Neural cell (in vitro differentiated cells): ENCODE measurements around the gene KRT76. TPM values are rescaled to one million over a fixed set of nuclear protein-coding genes. Genes with fewer than 3 reads are reported as not detected.
"Not testable (repeated sequence)": the region's sequence is repeated elsewhere in the genome, so short reads cannot be mapped to it uniquely, and the experiment has no call there.

Experiments
- H2AFZ ChIP-seq: fragments of 200-600, 300-800 bp; sonication (generic), shearing (Covaris generic); 2 replicates; pipeline ENCODE4 v1.6.0; 2014; ENCODE audit warnings: low read depth, mild to moderate bottlenecking, antibody characterized with exemption, low read length, moderate library complexity
- H3F3A ChIP-seq: fragments of 200-600 bp; shearing (Covaris generic); 2 replicates; pipeline ENCODE4 v1.6.1; 2016; ENCODE audit warnings: mild to moderate bottlenecking, moderate library complexity, mixed read lengths, antibody characterized with exemption, low read length; ENCODE audit not compliant: insufficient read depth, poor library complexity, severe bottlenecking
- H3K27ac ChIP-seq: fragments of 200-600, 300-800 bp; sonication (generic), shearing (Covaris generic); 2 replicates; pipeline ENCODE4 v1.5.1; 2014; ENCODE audit warnings: mild to moderate bottlenecking, low read length, moderate library complexity
- H3K27me3 ChIP-seq: fragments of 300-800, 200-600 bp; sonication (generic), shearing (Covaris generic); 2 replicates; pipeline ENCODE4 v1.6.0; 2014; ENCODE audit warnings: mild to moderate bottlenecking, low read depth, low read length, moderate library complexity; ENCODE audit not compliant: insufficient read depth
- H3K36me3 ChIP-seq: fragments of 300-800, 200-600 bp; sonication (generic), shearing (Covaris generic); 2 replicates; pipeline ENCODE4 v1.5.1; 2014; ENCODE audit warnings: mild to moderate bottlenecking, antibody characterized with exemption, low read length, moderate library complexity; ENCODE audit not compliant: insufficient read depth
- H3K4me2 ChIP-seq: fragments of 300-800, 200-600 bp; sonication (generic), shearing (Covaris generic); 2 replicates; pipeline ENCODE4 v1.6.0; 2014; ENCODE audit warnings: mild to moderate bottlenecking, low read length
- H3K4me3 ChIP-seq: fragments of 300-800, 200-600 bp; sonication (generic), shearing (Covaris generic); 2 replicates; pipeline ENCODE4 v1.5.1; 2014; ENCODE audit warnings: mild to moderate bottlenecking, low read length, moderate library complexity
- H3K79me2 ChIP-seq: fragments of 200-600 bp; shearing (Covaris generic); replicated peaks from 2 replicates; pipeline ENCODE4 v1.6.0; 2014; ENCODE audit warnings: mild to moderate bottlenecking, low read length, moderate library complexity; ENCODE audit not compliant: insufficient read depth
- H3K9ac ChIP-seq: fragments of 300-800, 200-600 bp; sonication (generic), shearing (Covaris generic); 2 replicates; pipeline ENCODE4 v1.6.1; 2016; ENCODE audit warnings: mild to moderate bottlenecking, low read length, mixed read lengths
- H3K9me2 ChIP-seq: fragments of 200-600 bp; shearing (Covaris generic); 2 replicates; pipeline ENCODE4 v1.6.1; 2016; ENCODE audit warnings: mild to moderate bottlenecking, low read length, mixed read lengths; ENCODE audit not compliant: insufficient read depth
- H3K9me3 ChIP-seq: fragments of 200-600, 300-800 bp; sonication (generic), shearing (Covaris generic); 2 replicates; pipeline ENCODE4 v1.6.1; 2016; ENCODE audit warnings: mild to moderate bottlenecking, mixed run types, low read length, moderate library complexity, mixed read lengths
- H4K20me1 ChIP-seq: fragments of 200-600 bp; shearing (Covaris generic); 2 replicates; pipeline ENCODE4 v1.6.1; 2016; ENCODE audit warnings: mild to moderate bottlenecking, mixed run types; ENCODE audit not compliant: insufficient read depth
- EP300 ChIP-seq: fragments of 450-650 bp; conservative IDR thresholded peaks from 2 replicates; pipeline ENCODE4 v1.6.1; 2014; ENCODE audit warnings: antibody characterized with exemption, mild to moderate bottlenecking, moderate library complexity; ENCODE audit not compliant: poor library complexity, severe bottlenecking
- EZH2 ChIP-seq: fragments of 200-600, 300-800 bp; shearing (Covaris generic), sonication (generic); IDR thresholded peaks from 2 replicates; pipeline ENCODE4 v1.6.1; 2014; ENCODE audit warnings: antibody characterized with exemption, low read length, borderline replicate concordance, mild to moderate bottlenecking; ENCODE audit not compliant: insufficient read depth, poor library complexity, severe bottlenecking
- MXI1 ChIP-seq: fragments of 450-650 bp; conservative IDR thresholded peaks from 2 replicates; pipeline ENCODE4 v1.6.1; 2014; ENCODE audit warnings: antibody characterized with exemption, mild to moderate bottlenecking; ENCODE audit not compliant: poor library complexity, severe bottlenecking
- POLR2AphosphoS5 ChIP-seq: IDR thresholded peaks from 2 replicates; pipeline ENCODE4 v1.6.1; 2012
- RAD21 ChIP-seq: fragments of 450-650 bp; conservative IDR thresholded peaks from 2 replicates; pipeline ENCODE4 v1.6.1; 2014; ENCODE audit warnings: antibody characterized with exemption, mild to moderate bottlenecking, moderate library complexity
- SMC3 ChIP-seq: fragments of 450-650 bp; conservative IDR thresholded peaks from 2 replicates; pipeline ENCODE4 v1.6.1; 2014; ENCODE audit warnings: antibody characterized with exemption, mild to moderate bottlenecking, moderate library complexity; ENCODE audit not compliant: poor library complexity
- TAF1 ChIP-seq: IDR thresholded peaks from 2 replicates; pipeline ENCODE4 v1.6.1; 2012; ENCODE audit warnings: low read depth
- polyA plus RNA-seq: library from polyadenylated mRNA; depleted of rRNA; stranded (reverse); fragments of >200 nt; gene quantifications from 2 replicates; pipeline ENCODE4 v1.2.3, GENCODE V29; 2014
- TF ChIP-seq, protein P1 (sequence below): IDR thresholded peaks from 2 replicates; pipeline ENCODE4 v1.6.1; 2012; ENCODE audit warnings: borderline replicate concordance
- TF ChIP-seq, protein P2 (sequence below): fragments of 450-650 bp; IDR thresholded peaks from 2 replicates; pipeline ENCODE4 v1.5.1; 2014; ENCODE audit warnings: antibody characterized with exemption, mild to moderate bottlenecking, moderate library complexity; ENCODE audit not compliant: poor library complexity, severe bottlenecking

The KRT76 gene
- polyA plus RNA-seq, 1 donor from 2014 or later = not detected

DNA sequence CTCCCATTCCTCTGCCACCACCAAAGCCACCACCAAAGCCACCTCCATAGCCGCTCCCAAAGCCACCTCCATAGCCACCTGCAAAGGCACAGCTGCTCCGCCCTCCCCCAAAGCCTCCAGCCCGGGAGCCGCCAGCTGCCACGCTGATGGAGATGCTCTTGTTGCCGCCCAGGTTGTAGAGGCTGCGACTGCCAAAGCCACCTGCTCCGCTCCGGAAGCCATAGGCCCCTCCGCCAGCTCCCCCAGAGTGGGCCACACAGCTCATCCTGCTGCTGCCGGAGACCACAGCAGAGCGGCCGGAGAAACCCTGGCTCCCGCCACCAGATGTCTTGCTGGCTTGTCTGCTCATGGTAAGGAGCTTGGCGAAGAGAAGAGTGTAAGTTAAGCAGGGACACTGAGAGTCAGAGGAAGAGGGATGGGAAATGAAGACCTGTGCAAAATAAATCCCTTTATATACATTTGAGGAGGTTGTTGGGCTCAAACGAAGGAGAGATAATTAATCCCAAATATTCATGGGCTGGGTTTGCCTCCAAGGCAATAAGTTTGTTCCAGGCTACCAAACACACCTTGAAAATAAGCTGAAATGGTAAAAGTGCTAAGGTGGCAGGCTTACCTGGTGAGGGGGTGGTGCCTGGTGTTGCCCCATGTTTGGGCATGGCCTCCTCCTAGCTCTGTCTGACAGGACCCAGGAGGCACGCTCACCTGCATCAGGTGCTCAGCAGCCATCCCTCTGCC, 18.7 kb upstream of the KRT76 start, which contains the start of gene KRT3:
KRT3 (minus strand) TSS at position 424 of the 735 bp plus-strand sequence; CDS start at position 349, 75 bp downstream.
- H3K27ac ChIP-seq = no peak within 1 kb of the TSS
- no peaks in the 10 kb centered on the region for H3K9me3 ChIP-seq
- no peak within 1 kb of the TSS for H3K4me2 ChIP-seq
- H2AFZ ChIP-seq = no peak within 1 kb of the TSS
- no peaks in the 10 kb centered on the region for H3K9me2 ChIP-seq
- H3K79me2 ChIP-seq = no peaks in the 10 kb centered on the region
- H3K27me3 ChIP-seq = no peaks in the 10 kb centered on the region
- no peaks in the 10 kb centered on the region for H4K20me1 ChIP-seq
- H3K4me3 ChIP-seq = no peak within 1 kb of the TSS
- H3K9ac ChIP-seq = no peak within 1 kb of the TSS
- no peaks in the 10 kb centered on the region for H3K36me3 ChIP-seq
- H3F3A ChIP-seq = no peaks in the 10 kb centered on the region
- TF ChIP-seq SMC3 (no peak), POLR2AphosphoS5 (no peak), EZH2 (no peak), RAD21 (no peak), TAF1 (no peak), EP300 (no peak), MXI1 (no peak)
- TF ChIP-seq, protein P1, sequence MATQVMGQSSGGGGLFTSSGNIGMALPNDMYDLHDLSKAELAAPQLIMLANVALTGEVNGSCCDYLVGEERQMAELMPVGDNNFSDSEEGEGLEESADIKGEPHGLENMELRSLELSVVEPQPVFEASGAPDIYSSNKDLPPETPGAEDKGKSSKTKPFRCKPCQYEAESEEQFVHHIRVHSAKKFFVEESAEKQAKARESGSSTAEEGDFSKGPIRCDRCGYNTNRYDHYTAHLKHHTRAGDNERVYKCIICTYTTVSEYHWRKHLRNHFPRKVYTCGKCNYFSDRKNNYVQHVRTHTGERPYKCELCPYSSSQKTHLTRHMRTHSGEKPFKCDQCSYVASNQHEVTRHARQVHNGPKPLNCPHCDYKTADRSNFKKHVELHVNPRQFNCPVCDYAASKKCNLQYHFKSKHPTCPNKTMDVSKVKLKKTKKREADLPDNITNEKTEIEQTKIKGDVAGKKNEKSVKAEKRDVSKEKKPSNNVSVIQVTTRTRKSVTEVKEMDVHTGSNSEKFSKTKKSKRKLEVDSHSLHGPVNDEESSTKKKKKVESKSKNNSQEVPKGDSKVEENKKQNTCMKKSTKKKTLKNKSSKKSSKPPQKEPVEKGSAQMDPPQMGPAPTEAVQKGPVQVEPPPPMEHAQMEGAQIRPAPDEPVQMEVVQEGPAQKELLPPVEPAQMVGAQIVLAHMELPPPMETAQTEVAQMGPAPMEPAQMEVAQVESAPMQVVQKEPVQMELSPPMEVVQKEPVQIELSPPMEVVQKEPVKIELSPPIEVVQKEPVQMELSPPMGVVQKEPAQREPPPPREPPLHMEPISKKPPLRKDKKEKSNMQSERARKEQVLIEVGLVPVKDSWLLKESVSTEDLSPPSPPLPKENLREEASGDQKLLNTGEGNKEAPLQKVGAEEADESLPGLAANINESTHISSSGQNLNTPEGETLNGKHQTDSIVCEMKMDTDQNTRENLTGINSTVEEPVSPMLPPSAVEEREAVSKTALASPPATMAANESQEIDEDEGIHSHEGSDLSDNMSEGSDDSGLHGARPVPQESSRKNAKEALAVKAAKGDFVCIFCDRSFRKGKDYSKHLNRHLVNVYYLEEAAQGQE = no peak
- TF ChIP-seq, protein P2, sequence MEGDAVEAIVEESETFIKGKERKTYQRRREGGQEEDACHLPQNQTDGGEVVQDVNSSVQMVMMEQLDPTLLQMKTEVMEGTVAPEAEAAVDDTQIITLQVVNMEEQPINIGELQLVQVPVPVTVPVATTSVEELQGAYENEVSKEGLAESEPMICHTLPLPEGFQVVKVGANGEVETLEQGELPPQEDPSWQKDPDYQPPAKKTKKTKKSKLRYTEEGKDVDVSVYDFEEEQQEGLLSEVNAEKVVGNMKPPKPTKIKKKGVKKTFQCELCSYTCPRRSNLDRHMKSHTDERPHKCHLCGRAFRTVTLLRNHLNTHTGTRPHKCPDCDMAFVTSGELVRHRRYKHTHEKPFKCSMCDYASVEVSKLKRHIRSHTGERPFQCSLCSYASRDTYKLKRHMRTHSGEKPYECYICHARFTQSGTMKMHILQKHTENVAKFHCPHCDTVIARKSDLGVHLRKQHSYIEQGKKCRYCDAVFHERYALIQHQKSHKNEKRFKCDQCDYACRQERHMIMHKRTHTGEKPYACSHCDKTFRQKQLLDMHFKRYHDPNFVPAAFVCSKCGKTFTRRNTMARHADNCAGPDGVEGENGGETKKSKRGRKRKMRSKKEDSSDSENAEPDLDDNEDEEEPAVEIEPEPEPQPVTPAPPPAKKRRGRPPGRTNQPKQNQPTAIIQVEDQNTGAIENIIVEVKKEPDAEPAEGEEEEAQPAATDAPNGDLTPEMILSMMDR = no peak

DNA sequence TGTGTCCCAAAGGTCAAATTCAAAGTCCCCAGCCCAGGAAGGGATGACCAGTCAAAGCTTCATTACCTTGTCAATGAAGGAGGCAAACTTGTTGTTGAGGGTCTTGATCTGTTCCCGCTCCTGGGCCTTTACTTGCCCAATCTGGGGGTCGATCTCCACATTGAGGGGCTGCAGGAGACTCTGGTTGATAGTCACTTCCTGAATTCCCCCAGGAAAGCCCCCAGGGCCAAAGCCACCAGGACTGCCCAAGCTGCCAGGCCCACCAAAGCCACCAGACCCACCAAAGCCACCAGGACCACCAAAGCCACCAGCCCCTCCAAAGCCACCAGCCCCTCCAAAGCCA, 18.2 kb upstream of the KRT76 start:
- H3K9me3 ChIP-seq, H3K79me2 ChIP-seq, H3K27me3 ChIP-seq, H3K4me3 ChIP-seq, H3K9ac ChIP-seq, H3K9me2 ChIP-seq, H2AFZ ChIP-seq, H3F3A ChIP-seq, H4K20me1 ChIP-seq, H3K27ac ChIP-seq, H3K36me3 ChIP-seq, H3K4me2 ChIP-seq: not testable (repeated sequence)
